ENCODE results near the gene MCM3AP. TPM values are rescaled to one million over a fixed set of nuclear protein-coding genes. Genes with fewer than 3 reads are reported as not detected.
A peak's percentile ranks its signal among the peaks of the same experiment; 100 is the strongest.

The MCM3AP gene
- total RNA-seq, 2 experiments from 2014 or later = 109 to 121 TPM

DNA sequence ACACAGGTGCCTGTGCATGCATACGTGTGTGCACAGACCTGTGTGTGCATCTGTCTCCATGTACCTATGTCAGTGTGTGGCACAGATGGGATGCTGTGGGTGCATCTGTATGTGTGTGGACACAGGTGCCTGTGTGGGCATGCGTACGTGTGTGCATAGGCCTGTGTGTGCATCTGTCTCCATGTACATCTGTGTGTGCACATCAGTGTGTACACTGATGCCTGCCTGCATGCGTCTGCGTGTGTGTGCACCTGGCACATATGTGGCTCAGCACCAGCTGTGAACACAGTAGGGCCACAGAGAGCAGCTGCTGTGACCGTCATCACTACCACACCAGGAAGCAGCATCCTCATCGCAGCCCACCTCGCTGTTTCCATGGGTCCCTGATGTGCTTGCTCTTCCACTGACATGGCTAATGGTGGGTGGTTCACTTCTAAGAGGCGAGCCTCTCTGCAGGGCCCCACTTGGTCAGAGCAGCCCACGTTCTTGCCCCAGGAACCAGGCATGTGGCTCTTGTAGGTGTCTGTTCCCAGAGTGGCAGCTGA lies 91.5 kb downstream of the MCM3AP start:
- peak; percentile 2 for DNase-seq
- Mint-ChIP-seq H3K27ac (no peak overlapping the region), H3K27me3 (no peaks in the 10 kb centered on the region), H3K36me3 (ENCODE audit: low read depth) (peaks cover 24% of the 10 kb centered on the region), H3K9me3 (peaks cover 4% of the 10 kb centered on the region), H3K4me3 (no peak overlapping the region), H3K4me1 (no peaks in the 10 kb centered on the region)
- ChIA-PET POLR2A (no interaction called here), CTCF (no interaction called here)

- no peaks in the 10 kb centered on the region for H3K4me1 Mint-ChIP-seq
- no peak overlapping the region for H3K4me3 Mint-ChIP-seq
- POLR2A ChIA-PET = no interaction called here
- no peaks in the 10 kb centered on the region for H3K27me3 Mint-ChIP-seq
- no peak overlapping the region for H3K27ac Mint-ChIP-seq
- H3K36me3 Mint-ChIP-seq (ENCODE audit: low read depth) = peaks cover 20% of the 10 kb centered on the region
- H3K9me3 Mint-ChIP-seq = peaks cover 4% of the 10 kb centered on the region
- CTCF ChIA-PET = no interaction called here
- no peak for DNase-seq
Measured at GRCh38 chr21:46191686-46192575, 93.5 kb downstream of the MCM3AP start.

- Mint-ChIP-seq H3K4me1 (no peaks in the 10 kb centered on the region), H3K27me3 (no peaks in the 10 kb centered on the region), H3K27ac (no peak overlapping the region), H3K4me3 (no peak overlapping the region), H3K9me3 (peaks cover 4% of the 10 kb centered on the region), H3K36me3 (ENCODE audit: low read depth) (peaks cover 18% of the 10 kb centered on the region)
- POLR2A ChIA-PET = no interaction called here
- CTCF ChIA-PET = no interaction called here
- no peak for DNase-seq
Measured at GRCh38 chr21:46191257-46191685, 94.1 kb downstream of the MCM3AP start.

DNA sequence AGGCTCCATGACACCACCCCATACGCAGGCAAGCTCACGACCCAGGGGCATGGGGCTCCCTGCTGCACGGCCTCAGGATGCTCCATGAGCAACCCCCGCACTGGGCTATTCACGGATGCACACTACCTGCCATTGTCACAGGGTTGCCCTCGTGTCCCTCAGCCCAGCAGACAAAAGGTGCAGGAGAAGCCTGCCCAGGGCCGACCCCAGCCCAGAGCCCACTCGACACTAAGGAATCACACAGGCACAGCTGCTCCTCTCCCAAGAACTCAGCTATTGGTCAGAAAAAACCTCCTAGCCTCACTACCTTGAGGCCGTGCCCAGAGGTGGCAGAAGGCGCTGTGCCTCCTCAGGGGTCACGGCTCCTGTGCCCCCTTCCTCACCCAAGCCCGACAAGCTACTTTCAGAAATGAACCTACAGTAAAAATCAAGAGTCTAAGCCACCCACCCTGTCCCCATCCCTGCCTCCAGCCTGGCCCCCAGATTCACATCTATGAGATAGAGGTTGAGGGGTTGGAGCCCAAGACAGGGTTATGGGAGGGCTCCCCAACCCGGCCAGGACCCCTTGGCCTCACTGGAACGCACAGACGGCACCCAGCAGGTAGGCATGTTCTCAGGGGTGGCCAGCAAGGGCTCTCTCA lies 94.8 kb downstream of the MCM3AP start:
- Mint-ChIP-seq H3K27me3 (peaks cover under 1% of the 10 kb centered on the region), H3K9me3 (peaks cover 4% of the 10 kb centered on the region), H3K4me3 (no peak overlapping the region), H3K4me1 (peaks cover 1% of the 10 kb centered on the region), H3K27ac (no peak overlapping the region), H3K36me3 (ENCODE audit: low read depth) (peaks cover 15% of the 10 kb centered on the region)
- ChIA-PET CTCF (no interaction called here), POLR2A (no interaction called here)
- DNase-seq = no peak

- Mint-ChIP-seq H3K27me3 (peaks cover 3% of the 10 kb centered on the region), H3K27ac (no peak overlapping the region), H3K9me3 (peaks cover 4% of the 10 kb centered on the region), H3K36me3 (ENCODE audit: low read depth) (peaks cover 13% of the 10 kb centered on the region), H3K4me3 (no peak overlapping the region), H3K4me1 (peaks cover 6% of the 10 kb centered on the region)
- CTCF ChIA-PET = no interaction called here
- POLR2A ChIA-PET = no interaction called here
- DNase-seq = no peak
Measured at GRCh38 chr21:46189959-46190490, 95.4 kb downstream of the MCM3AP start.

- H3K27me3 Mint-ChIP-seq = peaks cover 4% of the 10 kb centered on the region
- H3K9me3 Mint-ChIP-seq = peaks cover 4% of the 10 kb centered on the region
- ChIA-PET CTCF (no interaction called here), POLR2A (no interaction called here)
- no peak for DNase-seq
- no peak overlapping the region for H3K27ac Mint-ChIP-seq
- peaks cover 9% of the 10 kb centered on the region for H3K4me1 Mint-ChIP-seq
- H3K36me3 Mint-ChIP-seq (ENCODE audit: low read depth) = peaks cover 12% of the 10 kb centered on the region
- no peak overlapping the region for H3K4me3 Mint-ChIP-seq
Measured at GRCh38 chr21:46189213-46189958, 96.0 kb downstream of the MCM3AP start.

- CTCF ChIA-PET = no interaction called here
Measured at GRCh38 chr21:46188226-46189212, 96.9 kb downstream of the MCM3AP start.

DNA sequence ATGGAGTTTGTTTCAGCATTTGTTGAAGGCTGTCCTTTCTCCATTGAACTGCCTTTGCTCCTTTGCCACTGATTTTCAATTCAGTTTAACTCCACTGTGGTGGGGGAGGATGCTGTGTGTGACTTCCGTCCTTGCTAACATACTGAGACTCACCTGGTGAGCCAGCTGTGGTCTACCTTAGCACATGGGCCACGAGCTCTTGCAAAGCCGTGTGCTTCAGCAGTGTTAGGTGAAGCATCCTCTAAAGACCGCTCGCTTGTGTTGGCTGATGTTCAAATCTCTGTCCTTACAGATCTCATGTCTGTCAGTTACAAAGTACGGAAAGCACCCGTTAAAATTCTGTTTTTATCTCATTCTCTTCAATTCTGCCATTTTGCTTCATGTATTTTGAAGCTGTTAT lies 97.6 kb downstream of the MCM3AP start:
- Mint-ChIP-seq H3K36me3 (ENCODE audit: low read depth) (no peaks in the 10 kb centered on the region), H3K27ac (no peak overlapping the region), H3K27me3 (peaks cover 4% of the 10 kb centered on the region), H3K4me1 (peaks cover 14% of the 10 kb centered on the region), H3K4me3 (no peak overlapping the region), H3K9me3 (no peaks in the 10 kb centered on the region)
- POLR2A ChIA-PET = no interaction called here
- CTCF ChIA-PET = no interaction called here
- no peak for DNase-seq

More at GRCh38 chr21:46188226-46189212, 96.9 kb downstream of the MCM3AP start:
- Mint-ChIP-seq H3K27me3 (peaks cover 4% of the 10 kb centered on the region), H3K4me3 (no peak overlapping the region), H3K9me3 (peaks cover under 1% of the 10 kb centered on the region), H3K36me3 (ENCODE audit: low read depth) (peaks cover 3% of the 10 kb centered on the region), H3K27ac (no peak overlapping the region), H3K4me1 (peaks cover 13% of the 10 kb centered on the region)
- DNase-seq = no peak
- POLR2A ChIA-PET = no interaction called here

GRCh38 chr21:46187261-46187660 lies 98.2 kb downstream of the MCM3AP start:
- H3K4me3 Mint-ChIP-seq = no peak overlapping the region
- CTCF ChIA-PET = no interaction called here
- no peaks in the 10 kb centered on the region for H3K36me3 Mint-ChIP-seq (ENCODE audit: low read depth)
- no peak for DNase-seq
- H3K27ac Mint-ChIP-seq = no peak overlapping the region
- POLR2A ChIA-PET = no interaction called here
- peaks cover 4% of the 10 kb centered on the region for H3K27me3 Mint-ChIP-seq
- no peaks in the 10 kb centered on the region for H3K9me3 Mint-ChIP-seq
- H3K4me1 Mint-ChIP-seq = peaks cover 14% of the 10 kb centered on the region

DNA sequence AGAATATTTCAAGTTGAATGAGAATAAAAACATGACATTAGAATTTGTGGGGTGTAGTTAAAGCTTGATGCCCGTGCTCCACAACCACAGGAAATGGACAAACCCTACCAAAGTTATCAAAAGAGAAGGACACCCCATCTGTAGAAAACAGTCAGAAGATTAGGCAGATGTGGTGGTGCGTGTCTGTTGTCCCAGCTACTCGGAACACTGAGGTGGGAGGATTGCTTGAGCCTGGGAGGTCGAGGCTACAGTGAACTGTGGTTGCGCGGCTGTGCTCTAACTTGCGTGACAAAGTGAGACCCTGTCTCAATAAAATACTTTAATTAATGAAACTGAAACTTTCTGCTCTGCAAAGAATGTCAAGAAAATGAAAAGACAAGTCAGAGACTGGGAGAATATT lies 99.7 kb downstream of the MCM3AP start:
- H3K9me3 Mint-ChIP-seq = no peaks in the 10 kb centered on the region
- H3K27ac Mint-ChIP-seq = no peak overlapping the region
- ChIA-PET POLR2A (no interaction called here), CTCF (no interaction called here)
- H3K36me3 Mint-ChIP-seq (ENCODE audit: low read depth) = no peaks in the 10 kb centered on the region
- peaks cover 14% of the 10 kb centered on the region for H3K4me1 Mint-ChIP-seq
- peak overlapping the region; percentile 10 for H3K4me3 Mint-ChIP-seq
- DNase-seq = no peak
- H3K27me3 Mint-ChIP-seq = peaks cover 4% of the 10 kb centered on the region

Data from activated CD4-positive, alpha-beta memory T cell treated with anti-CD3 and anti-CD28 coated beads, Interleukin-2, amount 10 ng/mL, durations not matched to agents 7 days and 5 days (primary cell).